ENCODE measurements around the gene SRCAP. TPM values are rescaled to one million over a fixed set of nuclear protein-coding genes. Genes with fewer than 3 reads are reported as not detected.

Gene SRCAP
- polyA plus RNA-seq, 1 donor (not counting 4 experiments of a cell fraction or from before 2014, with no cell fraction given) = 1.4 TPM

DNA sequence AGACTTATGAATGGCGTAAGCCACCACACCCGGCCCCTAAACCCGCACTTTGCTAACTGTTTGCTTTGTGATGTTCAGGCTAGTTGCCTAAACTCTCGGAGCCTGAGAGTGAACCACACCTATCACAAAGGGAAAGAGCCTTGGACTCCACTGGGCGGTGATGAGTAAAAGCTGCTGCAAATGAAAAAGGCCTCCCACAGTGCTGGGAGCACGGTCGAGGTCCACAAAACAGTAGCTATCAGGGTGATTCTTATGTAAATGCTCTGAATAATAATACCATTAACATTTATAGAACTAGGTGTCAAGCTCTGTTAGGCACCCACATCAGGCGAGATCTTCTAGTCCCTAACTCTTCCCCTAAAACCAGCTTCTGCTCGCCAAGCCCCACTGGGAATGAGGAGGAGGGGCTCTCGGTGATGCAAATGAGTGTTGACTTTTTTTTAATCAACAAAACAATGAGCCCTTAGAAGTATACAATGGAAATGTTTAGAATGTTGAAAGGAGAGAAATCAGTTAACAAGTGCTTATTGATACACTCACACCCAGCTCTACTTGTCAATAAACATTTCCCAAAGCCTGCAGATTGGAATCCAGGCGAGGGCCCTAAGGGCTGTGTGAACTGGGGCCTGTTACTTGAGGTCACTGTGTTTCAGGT is 20.9 kb upstream of the SRCAP start:
- no peak overlapping the region for H2AFZ ChIP-seq (ENCODE audit: control insufficient read depth, low read length)

DNA sequence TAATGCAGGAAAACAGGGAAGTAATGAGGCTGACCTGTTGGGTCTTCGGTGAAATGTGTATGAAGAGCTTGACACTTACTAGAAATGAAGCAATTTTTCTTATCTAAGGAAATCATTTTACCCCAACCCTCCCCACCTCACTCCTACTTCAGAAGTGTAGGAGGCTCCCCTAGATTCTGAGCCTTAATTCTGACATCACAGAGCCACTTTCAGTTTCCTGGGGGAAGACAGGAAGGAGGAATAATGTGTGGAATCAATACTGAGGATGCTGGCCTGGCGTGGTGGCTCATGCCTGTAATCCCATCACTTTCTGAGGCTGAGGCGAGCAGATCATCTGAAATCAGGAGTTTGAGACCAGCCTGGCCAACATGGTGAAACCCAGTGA is 20.4 kb upstream of the SRCAP start:
- H3K36me3 ChIP-seq (ENCODE audit: control insufficient read depth in 2 of 2, extremely low read depth in 1 of 2, insufficient read depth in 2 of 2, low read length in 2 of 2) = no peaks in the 10 kb centered on the region
- FAIRE-seq = no peak

More for the DNA sequence above, 20.9 kb upstream of the SRCAP start:
- Histone ChIP-seq H3K4me2 (ENCODE audit: control insufficient read depth, extremely low read depth, insufficient read depth, low read depth, low read length) (no peak overlapping the region), H3K27ac (ENCODE audit: control insufficient read depth, insufficient read depth, low read length) (no peak overlapping the region), H3K4me3 (ENCODE audit: control insufficient read depth in 2 of 3, extremely low read depth in 1 of 3, insufficient read depth in 2 of 3, low read depth in 1 of 3, low read length in 3 of 3) (no peak overlapping the region), H3K79me2 (ENCODE audit: control insufficient read depth, insufficient read depth, low read length) (no peaks in the 10 kb centered on the region), H3K9me1 (ENCODE audit: control insufficient read depth, extremely low read depth, insufficient read depth, low read length) (no peaks in the 10 kb centered on the region), H3K9ac (ENCODE audit: control insufficient read depth, extremely low read depth, insufficient read depth, low read length) (no peak overlapping the region), H3K9me3 (ENCODE audit: control insufficient read depth, low read depth, low read length) (no peaks in the 10 kb centered on the region), H3K36me3 (ENCODE audit: control insufficient read depth in 2 of 2, extremely low read depth in 1 of 2, insufficient read depth in 2 of 2, low read length in 2 of 2) (no peaks in the 10 kb centered on the region), H4K20me1 (ENCODE audit: control insufficient read depth, extremely low read depth, insufficient read depth, low read length) (no peaks in the 10 kb centered on the region), H3K27me3 (ENCODE audit: control insufficient read depth, extremely low read depth, insufficient read depth, low read length) (no peaks in the 10 kb centered on the region), H3K4me1 (ENCODE audit: control insufficient read depth, extremely low read depth, insufficient read depth, low read length) (no peaks in the 10 kb centered on the region)
- FAIRE-seq (no peak), DNase-seq (ENCODE audit: low read depth, low spot score) (no peak)
- dilution Hi-C loops (cut with MboI; ENCODE audit: extremely low pct_ligation_motif_present, low sequenced_read_pairs) = no loop called here
- TF ChIP-seq EZH2 (IDR thresholded peaks at IDR 0.05; ENCODE audit: low read length) = no peak
- TF ChIP-seq, protein P1, sequence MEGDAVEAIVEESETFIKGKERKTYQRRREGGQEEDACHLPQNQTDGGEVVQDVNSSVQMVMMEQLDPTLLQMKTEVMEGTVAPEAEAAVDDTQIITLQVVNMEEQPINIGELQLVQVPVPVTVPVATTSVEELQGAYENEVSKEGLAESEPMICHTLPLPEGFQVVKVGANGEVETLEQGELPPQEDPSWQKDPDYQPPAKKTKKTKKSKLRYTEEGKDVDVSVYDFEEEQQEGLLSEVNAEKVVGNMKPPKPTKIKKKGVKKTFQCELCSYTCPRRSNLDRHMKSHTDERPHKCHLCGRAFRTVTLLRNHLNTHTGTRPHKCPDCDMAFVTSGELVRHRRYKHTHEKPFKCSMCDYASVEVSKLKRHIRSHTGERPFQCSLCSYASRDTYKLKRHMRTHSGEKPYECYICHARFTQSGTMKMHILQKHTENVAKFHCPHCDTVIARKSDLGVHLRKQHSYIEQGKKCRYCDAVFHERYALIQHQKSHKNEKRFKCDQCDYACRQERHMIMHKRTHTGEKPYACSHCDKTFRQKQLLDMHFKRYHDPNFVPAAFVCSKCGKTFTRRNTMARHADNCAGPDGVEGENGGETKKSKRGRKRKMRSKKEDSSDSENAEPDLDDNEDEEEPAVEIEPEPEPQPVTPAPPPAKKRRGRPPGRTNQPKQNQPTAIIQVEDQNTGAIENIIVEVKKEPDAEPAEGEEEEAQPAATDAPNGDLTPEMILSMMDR (optimal IDR thresholded peaks at IDR 0.05 in 1 of 3, IDR thresholded peaks at IDR 0.05 in 1 of 3, conservative IDR thresholded peaks at IDR 0.05 in 1 of 3; ENCODE audit: extremely low read depth in 1 of 3, insufficient read depth in 2 of 3, low read length in 3 of 3) = no peak

More for the DNA sequence above, 20.4 kb upstream of the SRCAP start:
- Histone ChIP-seq H3K27me3 (ENCODE audit: control insufficient read depth, extremely low read depth, insufficient read depth, low read length) (no peaks in the 10 kb centered on the region), H3K9me1 (ENCODE audit: control insufficient read depth, extremely low read depth, insufficient read depth, low read length) (no peaks in the 10 kb centered on the region), H3K4me1 (ENCODE audit: control insufficient read depth, extremely low read depth, insufficient read depth, low read length) (no peaks in the 10 kb centered on the region), H3K79me2 (ENCODE audit: control insufficient read depth, insufficient read depth, low read length) (no peaks in the 10 kb centered on the region), H3K4me3 (ENCODE audit: control insufficient read depth in 2 of 3, extremely low read depth in 1 of 3, insufficient read depth in 2 of 3, low read depth in 1 of 3, low read length in 3 of 3) (no peak overlapping the region), H4K20me1 (ENCODE audit: control insufficient read depth, extremely low read depth, insufficient read depth, low read length) (no peaks in the 10 kb centered on the region), H3K9me3 (ENCODE audit: control insufficient read depth, low read depth, low read length) (no peaks in the 10 kb centered on the region), H3K9ac (ENCODE audit: control insufficient read depth, extremely low read depth, insufficient read depth, low read length) (no peak overlapping the region), H2AFZ (ENCODE audit: control insufficient read depth, low read length) (no peak overlapping the region), H3K27ac (ENCODE audit: control insufficient read depth, insufficient read depth, low read length) (no peak overlapping the region), H3K4me2 (ENCODE audit: control insufficient read depth, extremely low read depth, insufficient read depth, low read depth, low read length) (no peak overlapping the region)
- TF ChIP-seq, protein P1 (optimal IDR thresholded peaks at IDR 0.05 in 1 of 3, IDR thresholded peaks at IDR 0.05 in 1 of 3, conservative IDR thresholded peaks at IDR 0.05 in 1 of 3; ENCODE audit: extremely low read depth in 1 of 3, insufficient read depth in 2 of 3, low read length in 3 of 3) = no peak
- no peak for TF ChIP-seq EZH2 (IDR thresholded peaks at IDR 0.05; ENCODE audit: low read length)
- DNase-seq (ENCODE audit: low read depth, low spot score) = no peak
- dilution Hi-C loops (cut with MboI; ENCODE audit: extremely low pct_ligation_motif_present, low sequenced_read_pairs) = no loop called here

Measured in keratinocyte (primary cell).